Measurements from ENCODE around the gene MLLT3. TPM values are rescaled to one million over a fixed set of nuclear protein-coding genes. Genes with fewer than 3 reads are reported as not detected.

The MLLT3 gene
- total RNA-seq, 1 donor from 2014 or later, result 17.5 TPM

DNA sequence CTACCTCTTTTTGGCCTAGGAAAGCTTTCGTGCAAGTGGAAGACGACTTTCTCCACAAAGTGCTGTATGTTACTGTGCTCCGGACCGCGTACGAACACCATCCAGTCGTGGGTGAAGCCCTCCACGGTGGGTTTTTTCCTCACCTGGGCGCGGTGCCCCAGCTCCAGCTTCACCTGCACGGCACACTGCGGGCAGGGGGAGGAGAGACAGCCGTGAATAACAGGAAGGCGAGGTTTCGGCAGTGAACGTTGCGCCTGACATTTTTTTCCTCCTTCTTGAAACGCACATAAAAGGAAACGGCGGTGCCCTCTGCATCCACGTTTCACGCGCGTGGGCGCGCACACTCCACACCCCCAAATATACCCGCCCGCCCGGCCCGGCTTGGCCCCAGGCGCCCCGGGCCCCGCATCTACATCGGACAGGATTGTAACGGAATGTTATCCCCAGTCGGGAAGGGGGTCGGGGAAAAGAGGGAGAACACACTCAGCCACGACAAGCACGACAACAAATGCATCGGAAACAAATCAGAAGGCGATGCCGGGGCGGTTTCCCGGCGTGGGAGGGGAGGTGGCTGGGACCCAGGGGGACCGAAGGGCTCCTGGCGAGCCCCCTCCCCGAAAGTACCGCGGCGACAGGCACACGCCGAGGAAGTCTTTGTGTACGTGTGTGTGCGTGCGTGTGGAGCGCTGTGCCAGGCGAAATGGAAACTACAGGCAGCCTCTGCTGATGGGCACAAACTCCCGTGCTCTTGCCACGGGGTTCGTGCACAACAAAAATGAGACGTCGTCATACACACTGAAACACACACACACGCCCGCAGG lies 1.4 kb downstream of the MLLT3 start:
- no peaks in the 10 kb centered on the region for H3K36me3 ChIP-seq
- no peaks in the 10 kb centered on the region for H3K27me3 ChIP-seq (ENCODE audit: low read depth)
- H3K4me3 ChIP-seq, result peak overlapping the region; percentile 95
- peak; percentile 41 for DNase-seq
- H3K9me3 ChIP-seq (replicated peaks), result no peaks in the 10 kb centered on the region
- intact Hi-C loops (cut with micrococcal nuclease), result loop anchor here (10.0 kb wide), 1 partner anchor 324 kb away; no protein-coding TSS in a partner anchor
- peaks cover 70% of the 10 kb centered on the region for H3K4me1 ChIP-seq
- TF ChIP-seq, protein P1, sequence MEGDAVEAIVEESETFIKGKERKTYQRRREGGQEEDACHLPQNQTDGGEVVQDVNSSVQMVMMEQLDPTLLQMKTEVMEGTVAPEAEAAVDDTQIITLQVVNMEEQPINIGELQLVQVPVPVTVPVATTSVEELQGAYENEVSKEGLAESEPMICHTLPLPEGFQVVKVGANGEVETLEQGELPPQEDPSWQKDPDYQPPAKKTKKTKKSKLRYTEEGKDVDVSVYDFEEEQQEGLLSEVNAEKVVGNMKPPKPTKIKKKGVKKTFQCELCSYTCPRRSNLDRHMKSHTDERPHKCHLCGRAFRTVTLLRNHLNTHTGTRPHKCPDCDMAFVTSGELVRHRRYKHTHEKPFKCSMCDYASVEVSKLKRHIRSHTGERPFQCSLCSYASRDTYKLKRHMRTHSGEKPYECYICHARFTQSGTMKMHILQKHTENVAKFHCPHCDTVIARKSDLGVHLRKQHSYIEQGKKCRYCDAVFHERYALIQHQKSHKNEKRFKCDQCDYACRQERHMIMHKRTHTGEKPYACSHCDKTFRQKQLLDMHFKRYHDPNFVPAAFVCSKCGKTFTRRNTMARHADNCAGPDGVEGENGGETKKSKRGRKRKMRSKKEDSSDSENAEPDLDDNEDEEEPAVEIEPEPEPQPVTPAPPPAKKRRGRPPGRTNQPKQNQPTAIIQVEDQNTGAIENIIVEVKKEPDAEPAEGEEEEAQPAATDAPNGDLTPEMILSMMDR (IDR thresholded peaks at IDR 0.05; ENCODE audit: borderline replicate concordance), result no peak
- H3K27ac ChIP-seq (replicated peaks), result peak overlapping the region; percentile 95

DNA sequence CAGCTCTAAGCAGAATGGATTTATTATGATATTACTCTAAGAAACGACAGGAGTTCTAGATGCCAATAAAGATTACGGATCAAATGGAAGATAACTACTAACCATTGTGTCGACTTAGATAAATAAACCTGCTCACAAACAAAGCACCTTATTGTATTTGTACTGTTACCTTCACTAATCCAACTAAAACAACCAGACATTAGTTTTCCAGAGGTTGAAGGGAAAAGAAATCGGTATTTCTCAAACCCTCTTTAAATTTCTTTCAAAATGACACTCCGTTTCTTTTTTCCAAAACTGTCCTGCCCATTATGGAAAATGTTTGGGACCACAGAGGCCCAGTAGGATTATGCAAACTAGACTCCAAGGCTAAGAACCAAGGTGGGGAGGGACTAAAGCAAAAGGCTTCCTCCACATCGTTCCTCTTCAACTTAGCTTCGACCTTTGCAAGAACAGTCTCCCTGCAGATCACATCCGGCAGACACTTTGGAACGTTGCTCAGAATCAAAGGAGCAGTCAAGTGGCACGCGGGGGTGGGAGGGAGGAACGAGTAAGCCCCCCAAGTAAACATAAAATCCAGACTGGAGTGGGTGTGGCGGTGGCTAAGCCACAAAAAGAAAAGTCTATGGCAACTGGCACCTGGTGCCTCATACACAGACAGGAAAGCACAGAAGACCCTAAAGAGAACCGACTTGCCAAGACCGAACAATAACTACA lies 2.7 kb downstream of the MLLT3 start:
- TF ChIP-seq, protein P1 (IDR thresholded peaks at IDR 0.05; ENCODE audit: borderline replicate concordance), result no peak
- no peak for DNase-seq
- no peaks in the 10 kb centered on the region for H3K36me3 ChIP-seq
- intact Hi-C loops (cut with micrococcal nuclease), result loop anchor here (10.0 kb wide), 1 partner anchor 325 kb away; no protein-coding TSS in a partner anchor
- H3K4me1 ChIP-seq, result peaks cover 65% of the 10 kb centered on the region
- H3K4me3 ChIP-seq, result peak overlapping the region; percentile 95
- no peaks in the 10 kb centered on the region for H3K9me3 ChIP-seq (replicated peaks)
- no peaks in the 10 kb centered on the region for H3K27me3 ChIP-seq (ENCODE audit: low read depth)
- H3K27ac ChIP-seq (replicated peaks), result peak overlapping the region; percentile 95

DNA sequence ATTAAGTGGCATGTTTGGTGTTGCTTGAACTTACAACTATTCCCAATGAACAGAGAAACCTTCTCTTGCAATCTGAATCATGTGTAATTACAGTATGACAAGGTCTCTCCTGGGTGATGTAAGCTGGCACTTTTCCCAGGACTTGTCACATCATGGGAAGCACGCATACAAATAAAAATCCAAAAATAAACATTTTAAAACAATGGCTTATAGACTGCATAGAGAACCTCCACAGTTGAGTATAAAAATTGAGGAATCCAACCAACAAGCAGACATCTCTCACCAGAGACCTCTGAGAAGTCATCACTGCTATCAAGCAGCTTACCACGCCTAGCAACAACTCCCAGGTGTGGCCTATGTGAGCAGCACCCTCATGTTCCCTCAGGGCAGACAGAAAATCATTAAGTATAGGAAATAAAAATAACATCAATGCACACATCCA lies 3.9 kb downstream of the MLLT3 start:
- Histone ChIP-seq H3K4me1 (peaks cover 55% of the 10 kb centered on the region), H3K27me3 (ENCODE audit: low read depth) (no peaks in the 10 kb centered on the region), H3K27ac (replicated peaks) (peak overlapping the region; percentile 95), H3K36me3 (no peaks in the 10 kb centered on the region), H3K4me3 (peak overlapping the region; percentile 95), H3K9me3 (replicated peaks) (no peaks in the 10 kb centered on the region)
- DNase-seq, result no peak
- intact Hi-C loops (cut with micrococcal nuclease), result no loop called here
- TF ChIP-seq, protein P1 (IDR thresholded peaks at IDR 0.05; ENCODE audit: borderline replicate concordance), result no peak

DNA sequence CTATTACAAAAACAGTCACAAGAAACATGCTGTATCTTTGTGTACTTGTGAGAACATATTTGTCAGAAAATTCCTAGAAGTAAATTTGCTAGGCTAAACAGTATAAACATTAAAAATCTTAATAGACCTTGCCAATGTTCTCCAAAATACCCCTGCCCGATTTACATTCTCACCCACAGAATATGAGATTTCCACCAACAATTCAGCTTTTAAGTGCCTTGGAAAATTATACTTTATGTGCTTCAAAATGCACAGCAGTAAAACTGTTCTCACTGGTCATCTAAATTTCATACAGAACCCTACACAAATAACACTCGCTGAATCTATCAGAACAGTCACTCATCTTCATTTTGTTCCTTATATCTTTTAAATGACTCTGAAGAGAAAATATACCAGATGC lies 5.5 kb downstream of the MLLT3 start:
- no peak overlapping the region for H3K27ac ChIP-seq (replicated peaks)
- H3K4me1 ChIP-seq, result peaks cover 55% of the 10 kb centered on the region
- DNase-seq, result no peak
- no peaks in the 10 kb centered on the region for H3K36me3 ChIP-seq
- H3K4me3 ChIP-seq, result no peak overlapping the region
- no peaks in the 10 kb centered on the region for H3K9me3 ChIP-seq (replicated peaks)
- intact Hi-C loops (cut with micrococcal nuclease), result no loop called here
- TF ChIP-seq, protein P1 (IDR thresholded peaks at IDR 0.05; ENCODE audit: borderline replicate concordance), result no peak
- H3K27me3 ChIP-seq (ENCODE audit: low read depth), result no peaks in the 10 kb centered on the region

DNA sequence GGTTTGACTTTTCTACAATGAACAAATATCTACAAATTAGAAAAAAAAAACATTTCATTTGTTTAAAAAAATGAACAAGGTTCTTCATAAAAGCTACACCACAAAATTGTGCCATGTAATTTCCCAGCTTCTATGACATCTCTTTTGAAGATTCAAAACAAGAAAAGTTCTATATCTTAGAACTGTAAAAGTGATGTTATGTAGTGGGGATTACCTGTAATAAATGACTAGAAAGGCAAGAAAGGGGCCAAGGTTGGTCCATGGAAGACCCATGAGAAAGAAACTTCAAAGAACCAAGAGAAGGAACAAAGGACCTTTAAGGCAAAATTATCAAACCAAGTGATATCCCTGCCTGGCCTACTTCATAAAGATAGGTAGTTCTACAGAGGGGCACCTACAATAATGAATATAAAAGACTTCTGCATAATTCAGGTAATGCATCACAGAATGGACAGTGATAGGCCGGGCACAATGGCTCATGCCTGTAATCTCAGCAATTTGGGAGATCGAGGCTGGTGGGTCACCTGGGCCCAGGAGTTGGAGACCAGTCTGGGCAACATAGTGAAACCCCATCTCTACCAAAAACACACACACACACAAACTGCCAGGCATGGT lies 7.6 kb downstream of the MLLT3 start:
- Histone ChIP-seq H3K4me1 (peaks cover 59% of the 10 kb centered on the region), H3K27ac (replicated peaks) (no peak overlapping the region), H3K27me3 (ENCODE audit: low read depth) (no peaks in the 10 kb centered on the region), H3K9me3 (replicated peaks) (no peaks in the 10 kb centered on the region), H3K36me3 (no peaks in the 10 kb centered on the region), H3K4me3 (no peak overlapping the region)
- no peak for DNase-seq
- TF ChIP-seq, protein P1 (IDR thresholded peaks at IDR 0.05; ENCODE audit: borderline replicate concordance), result no peak
- intact Hi-C loops (cut with micrococcal nuclease), result no loop called here
